WI38 (cell line): ENCODE data around the gene CCDC33.

Source experiments
- H3K4me3 ChIP-seq: 2 replicates; pipeline ENCODE4 v1.5.1; 2011; ENCODE audit warnings: low read depth, mild to moderate bottlenecking, control low read depth, low read length
- TF ChIP-seq, protein P1 (sequence below): IDR thresholded peaks from 2 replicates; pipeline ENCODE4 v1.5.1; 2012; ENCODE audit warnings: low read depth, mild to moderate bottlenecking, control low read depth, low read length

The CCDC33 gene

GRCh38 chr15:74252721-74253120 lies 16.6 kb downstream of the CCDC33 start:
- TF ChIP-seq, protein P1, sequence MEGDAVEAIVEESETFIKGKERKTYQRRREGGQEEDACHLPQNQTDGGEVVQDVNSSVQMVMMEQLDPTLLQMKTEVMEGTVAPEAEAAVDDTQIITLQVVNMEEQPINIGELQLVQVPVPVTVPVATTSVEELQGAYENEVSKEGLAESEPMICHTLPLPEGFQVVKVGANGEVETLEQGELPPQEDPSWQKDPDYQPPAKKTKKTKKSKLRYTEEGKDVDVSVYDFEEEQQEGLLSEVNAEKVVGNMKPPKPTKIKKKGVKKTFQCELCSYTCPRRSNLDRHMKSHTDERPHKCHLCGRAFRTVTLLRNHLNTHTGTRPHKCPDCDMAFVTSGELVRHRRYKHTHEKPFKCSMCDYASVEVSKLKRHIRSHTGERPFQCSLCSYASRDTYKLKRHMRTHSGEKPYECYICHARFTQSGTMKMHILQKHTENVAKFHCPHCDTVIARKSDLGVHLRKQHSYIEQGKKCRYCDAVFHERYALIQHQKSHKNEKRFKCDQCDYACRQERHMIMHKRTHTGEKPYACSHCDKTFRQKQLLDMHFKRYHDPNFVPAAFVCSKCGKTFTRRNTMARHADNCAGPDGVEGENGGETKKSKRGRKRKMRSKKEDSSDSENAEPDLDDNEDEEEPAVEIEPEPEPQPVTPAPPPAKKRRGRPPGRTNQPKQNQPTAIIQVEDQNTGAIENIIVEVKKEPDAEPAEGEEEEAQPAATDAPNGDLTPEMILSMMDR: no peak

GRCh38 chr15:74253211-74253921 lies 17.2 kb downstream of the CCDC33 start:
- no peak overlapping the region for H3K4me3 ChIP-seq
- TF ChIP-seq, protein P1: no peak

More at GRCh38 chr15:74252721-74253120, 16.6 kb downstream of the CCDC33 start:
- no peak overlapping the region for H3K4me3 ChIP-seq

- TF ChIP-seq, protein P1: no peak
- H3K4me3 ChIP-seq: no peak overlapping the region
These were observed 21.0 kb downstream of the CCDC33 start for GRCh38 chr15:74257105-74257504.

- H3K4me3 ChIP-seq: no peak overlapping the region
- TF ChIP-seq, protein P1: no peak
These were observed 21.5 kb downstream of the CCDC33 start for GRCh38 chr15:74257623-74258022.

GRCh38 chr15:74258456-74259291 lies 22.5 kb downstream of the CCDC33 start:
- H3K4me3 ChIP-seq: no peak overlapping the region
- TF ChIP-seq, protein P1: no peak

DNA sequence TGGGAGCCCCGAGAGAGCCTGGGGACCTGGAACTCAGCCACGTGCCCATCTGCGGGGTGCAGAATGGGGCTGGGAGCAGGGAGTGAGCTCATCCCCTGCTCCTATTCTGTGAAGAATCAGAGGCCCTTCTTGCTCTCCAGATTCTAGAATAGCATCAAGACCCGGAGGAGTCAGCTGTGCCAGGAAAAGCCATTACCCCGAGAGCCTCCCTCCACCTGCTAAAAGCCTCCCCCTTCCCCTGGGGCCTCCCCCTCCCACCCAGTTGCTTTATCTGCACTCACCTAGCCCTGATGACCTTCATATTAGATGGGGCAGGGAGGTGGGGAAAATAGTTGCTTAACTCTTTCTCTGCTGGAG lies 23.1 kb downstream of the CCDC33 start:
- no peak overlapping the region for H3K4me3 ChIP-seq
- TF ChIP-seq, protein P1: no peak
